BLaER1 (cell line): Measurements from ENCODE around the gene SLC35F1.

Experiments used
- H3K27ac ChIP-seq: shearing (Covaris generic); formaldehyde crosslinking; 2 replicates; pipeline ENCODE4 v1.8.1; 2022
- H3K27me3 ChIP-seq: shearing (Covaris generic); formaldehyde crosslinking; 2 replicates; pipeline ENCODE4 v1.8.1; 2022
- H3K36me3 ChIP-seq: shearing (Covaris generic); formaldehyde crosslinking; 2 replicates; pipeline ENCODE4 v1.8.1; 2022
- H3K4me1 ChIP-seq: shearing (Covaris generic); formaldehyde crosslinking; 2 replicates; pipeline ENCODE4 v1.8.1; 2022
- H3K4me2 ChIP-seq: shearing (Covaris generic); formaldehyde crosslinking; 2 replicates; pipeline ENCODE4 v1.8.1; 2022
- H3K4me3 ChIP-seq: shearing (Covaris generic); formaldehyde crosslinking; 2 replicates; pipeline ENCODE4 v1.8.1; 2022
- H3K9ac ChIP-seq: shearing (Covaris generic); formaldehyde crosslinking; 2 replicates; pipeline ENCODE4 v1.8.1; 2022
- H3K9me3 ChIP-seq: shearing (Covaris generic); formaldehyde crosslinking; 2 replicates; pipeline ENCODE4 v1.8.1; 2022
- H4K20me1 ChIP-seq: shearing (Covaris generic); formaldehyde crosslinking; 2 replicates; pipeline ENCODE4 v1.8.1; 2022
- Cebpa-rat ChIP-seq: shearing (Covaris generic); IDR thresholded peaks from 2 replicates; pipeline ENCODE4 v1.8.1; 2022

SLC35F1 gene

DNA sequence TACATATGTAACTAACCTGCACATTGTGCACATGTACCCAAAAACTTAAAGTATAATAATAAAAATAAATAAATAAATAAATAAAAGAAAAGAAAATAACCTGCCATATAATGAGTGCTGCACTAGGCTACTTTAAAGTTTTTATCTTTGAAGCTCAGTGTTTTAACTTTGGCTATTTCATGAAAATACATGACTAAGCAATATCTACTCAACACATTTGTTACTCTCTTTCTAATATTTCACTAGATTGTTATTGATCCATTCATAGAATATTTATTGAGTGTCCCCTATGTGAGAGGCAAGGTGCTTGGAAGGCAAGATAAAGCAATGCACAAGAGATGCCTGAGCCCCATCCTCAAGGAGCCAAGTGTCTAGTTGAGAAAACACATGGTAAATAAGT, 221.7 kb downstream of the SLC35F1 start:
- H3K4me1 ChIP-seq, result no peaks in the 10 kb centered on the region
- H4K20me1 ChIP-seq, result no peaks in the 10 kb centered on the region
- TF ChIP-seq Cebpa-rat, result no peak
- H3K36me3 ChIP-seq, result no peaks in the 10 kb centered on the region
- no peak overlapping the region for H3K9ac ChIP-seq
- H3K9me3 ChIP-seq, result no peaks in the 10 kb centered on the region
- H3K27ac ChIP-seq, result no peak overlapping the region
- H3K4me3 ChIP-seq, result no peak overlapping the region
- no peak overlapping the region for H3K4me2 ChIP-seq
- H3K27me3 ChIP-seq, result no peaks in the 10 kb centered on the region

DNA sequence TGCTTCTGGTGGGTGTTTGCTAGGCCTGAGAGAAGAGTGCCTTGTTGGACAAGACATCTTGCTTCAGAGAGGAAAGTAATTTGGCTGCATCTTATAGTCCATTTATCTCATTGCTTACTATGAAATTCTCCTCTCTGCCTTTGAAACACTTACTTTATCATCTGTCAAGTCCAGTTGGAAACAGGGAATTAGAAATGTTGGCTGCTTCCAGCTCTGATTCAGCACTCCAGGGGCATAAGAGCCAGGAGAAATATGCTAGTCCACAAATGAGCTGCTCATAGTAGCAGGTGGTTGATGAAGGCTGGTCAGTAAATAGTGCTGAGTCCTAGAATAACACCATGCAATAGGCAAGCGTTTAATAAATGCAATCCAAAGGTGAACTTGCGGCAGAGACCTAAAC, 227.1 kb downstream of the SLC35F1 start:
- no peaks in the 10 kb centered on the region for H3K4me1 ChIP-seq
- H4K20me1 ChIP-seq, result no peaks in the 10 kb centered on the region
- TF ChIP-seq Cebpa-rat, result no peak
- no peak overlapping the region for H3K4me3 ChIP-seq
- H3K36me3 ChIP-seq, result no peaks in the 10 kb centered on the region
- no peaks in the 10 kb centered on the region for H3K27me3 ChIP-seq
- no peak overlapping the region for H3K9ac ChIP-seq
- H3K27ac ChIP-seq, result no peak overlapping the region
- no peaks in the 10 kb centered on the region for H3K9me3 ChIP-seq
- H3K4me2 ChIP-seq, result no peak overlapping the region

DNA sequence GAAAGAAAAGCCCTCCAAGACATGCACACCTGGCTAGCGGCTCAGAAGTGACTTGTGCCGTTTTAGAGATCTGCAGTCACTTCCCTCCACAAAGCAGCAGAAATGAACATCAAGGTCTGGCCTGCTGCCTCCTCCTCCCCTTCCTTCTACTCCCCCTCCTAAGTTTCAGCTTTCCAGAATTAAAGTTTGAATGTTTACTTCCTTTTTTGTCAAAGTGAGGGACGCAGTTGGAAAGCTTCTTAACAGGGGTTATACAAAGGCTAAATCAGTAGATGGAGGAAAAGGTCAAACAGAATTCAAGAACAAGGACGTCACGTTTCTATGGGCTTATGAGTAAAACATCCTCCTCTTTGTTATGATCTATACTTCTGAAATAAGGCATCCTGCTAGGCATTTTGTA, 227.7 kb downstream of the SLC35F1 start:
- Histone ChIP-seq H3K4me2 (no peak overlapping the region), H3K9ac (no peak overlapping the region), H3K4me3 (no peak overlapping the region), H4K20me1 (no peaks in the 10 kb centered on the region), H3K36me3 (no peaks in the 10 kb centered on the region), H3K9me3 (no peaks in the 10 kb centered on the region), H3K27ac (no peak overlapping the region), H3K27me3 (no peaks in the 10 kb centered on the region), H3K4me1 (no peaks in the 10 kb centered on the region)
- no peak for TF ChIP-seq Cebpa-rat

DNA sequence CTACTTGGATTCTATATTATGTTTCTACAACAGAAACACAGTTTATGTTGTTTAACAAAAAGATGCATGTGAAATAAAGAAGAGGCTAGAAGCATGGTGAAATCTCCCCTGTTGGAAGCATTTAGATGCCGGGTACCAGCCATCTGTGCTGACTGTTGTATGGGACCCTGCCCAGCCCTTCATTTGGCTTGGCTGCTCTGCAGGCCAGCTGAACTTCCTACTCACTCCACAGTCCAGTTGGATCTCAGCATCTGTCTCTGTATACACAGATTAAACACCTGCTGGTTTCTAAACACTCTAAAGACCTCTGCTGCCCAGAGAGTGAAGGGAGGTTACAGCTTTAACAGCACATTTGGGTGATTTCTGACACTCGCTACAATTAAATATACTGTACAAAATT, 228.3 kb downstream of the SLC35F1 start:
- Histone ChIP-seq H3K4me1 (no peaks in the 10 kb centered on the region), H3K9ac (no peak overlapping the region), H3K9me3 (no peaks in the 10 kb centered on the region), H4K20me1 (no peaks in the 10 kb centered on the region), H3K4me2 (no peak overlapping the region), H3K36me3 (no peaks in the 10 kb centered on the region), H3K27ac (no peak overlapping the region), H3K27me3 (no peaks in the 10 kb centered on the region), H3K4me3 (no peak overlapping the region)
- no peak for TF ChIP-seq Cebpa-rat

DNA sequence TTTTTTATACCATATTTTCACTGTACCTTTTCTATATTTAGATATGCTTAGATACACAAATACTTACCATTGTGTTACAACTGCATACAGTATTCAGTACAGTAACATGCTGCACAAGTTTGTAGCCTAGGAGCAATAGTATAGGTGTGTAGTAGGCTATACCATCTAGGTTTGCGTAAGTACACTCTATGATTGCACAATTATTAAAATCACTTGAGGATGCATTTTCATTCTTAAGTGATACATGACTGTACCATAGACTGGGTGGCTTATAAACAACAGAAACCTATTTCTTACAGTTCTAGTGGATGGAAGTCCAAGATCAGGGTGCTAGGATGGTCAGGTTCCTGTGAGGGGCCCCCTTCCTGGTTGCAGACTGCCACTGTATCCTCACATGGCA, 234.1 kb downstream of the SLC35F1 start:
- H3K27me3 ChIP-seq, result no peaks in the 10 kb centered on the region
- TF ChIP-seq Cebpa-rat, result no peak
- H3K9ac ChIP-seq, result no peak overlapping the region
- H4K20me1 ChIP-seq, result no peaks in the 10 kb centered on the region
- no peak overlapping the region for H3K4me2 ChIP-seq
- H3K9me3 ChIP-seq, result no peaks in the 10 kb centered on the region
- no peaks in the 10 kb centered on the region for H3K4me1 ChIP-seq
- no peak overlapping the region for H3K4me3 ChIP-seq
- H3K27ac ChIP-seq, result no peak overlapping the region
- no peaks in the 10 kb centered on the region for H3K36me3 ChIP-seq

DNA sequence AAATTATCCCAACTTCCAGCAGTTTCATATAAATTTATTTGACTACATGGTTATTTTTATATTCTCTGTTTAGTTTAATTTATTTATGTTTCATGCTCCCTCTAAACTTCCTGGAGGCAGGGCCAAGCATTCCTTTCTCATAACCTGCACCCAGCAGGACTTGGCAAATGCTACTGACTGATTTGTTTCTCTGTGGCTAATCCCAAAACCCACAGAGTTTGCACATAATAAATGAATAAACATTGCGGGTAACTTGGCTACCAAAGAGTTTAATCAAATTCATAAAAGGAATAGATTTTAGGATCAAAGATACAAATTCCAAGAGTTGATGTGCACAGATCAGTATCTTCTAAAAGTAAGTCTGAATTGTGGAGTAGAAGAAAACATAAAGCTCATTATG, 239.5 kb downstream of the SLC35F1 start:
- no peaks in the 10 kb centered on the region for H4K20me1 ChIP-seq
- no peaks in the 10 kb centered on the region for H3K4me1 ChIP-seq
- no peak overlapping the region for H3K4me3 ChIP-seq
- no peaks in the 10 kb centered on the region for H3K36me3 ChIP-seq
- H3K4me2 ChIP-seq, result no peak overlapping the region
- no peak overlapping the region for H3K27ac ChIP-seq
- H3K9me3 ChIP-seq, result no peaks in the 10 kb centered on the region
- H3K27me3 ChIP-seq, result no peaks in the 10 kb centered on the region
- H3K9ac ChIP-seq, result no peak overlapping the region
- no peak for TF ChIP-seq Cebpa-rat

DNA sequence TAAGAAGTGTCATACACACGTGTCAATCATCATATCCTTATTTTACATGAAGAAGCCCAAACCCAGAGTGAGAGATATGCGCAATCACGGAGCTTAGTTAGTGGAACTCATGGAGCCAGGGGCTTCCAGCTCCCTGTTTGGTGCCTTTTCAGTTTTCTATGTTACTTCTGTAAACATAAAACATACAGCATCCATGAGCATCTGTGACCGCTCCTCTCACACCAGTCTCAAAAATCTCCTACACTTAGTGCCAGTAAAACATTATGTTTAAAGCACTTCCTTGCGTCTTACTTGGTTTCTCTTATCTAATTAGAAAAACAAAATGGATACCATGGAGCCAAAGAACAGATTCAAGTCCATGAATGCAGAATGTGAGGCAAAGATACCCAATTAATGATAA, 240.4 kb downstream of the SLC35F1 start:
- no peak overlapping the region for H3K27ac ChIP-seq
- H3K4me3 ChIP-seq, result no peak overlapping the region
- TF ChIP-seq Cebpa-rat, result no peak
- no peaks in the 10 kb centered on the region for H3K36me3 ChIP-seq
- no peak overlapping the region for H3K9ac ChIP-seq
- no peaks in the 10 kb centered on the region for H3K9me3 ChIP-seq
- H3K4me2 ChIP-seq, result no peak overlapping the region
- H3K4me1 ChIP-seq, result no peaks in the 10 kb centered on the region
- H3K27me3 ChIP-seq, result no peaks in the 10 kb centered on the region
- no peaks in the 10 kb centered on the region for H4K20me1 ChIP-seq

DNA sequence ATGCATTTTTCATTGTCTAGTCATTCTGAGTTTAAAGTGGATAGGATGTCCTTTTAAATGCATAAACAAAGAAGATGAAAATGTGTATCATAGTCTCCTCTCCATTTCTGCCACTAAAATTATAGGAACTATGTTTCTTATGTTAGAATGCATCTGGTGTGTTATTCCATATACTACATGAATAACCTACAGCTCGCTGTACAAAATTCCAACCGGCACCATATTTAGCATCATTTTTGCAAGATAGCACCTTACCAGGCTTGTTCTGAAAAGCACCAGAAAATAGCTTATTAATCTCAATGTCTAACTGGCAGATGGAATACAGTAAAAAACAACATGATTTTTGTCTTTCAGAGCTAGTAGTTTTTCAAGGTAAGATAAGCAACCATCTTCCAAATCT, 241.5 kb downstream of the SLC35F1 start:
- no peak overlapping the region for H3K27ac ChIP-seq
- H3K9me3 ChIP-seq, result no peaks in the 10 kb centered on the region
- no peak overlapping the region for H3K4me3 ChIP-seq
- no peak overlapping the region for H3K4me2 ChIP-seq
- H4K20me1 ChIP-seq, result no peaks in the 10 kb centered on the region
- no peak overlapping the region for H3K9ac ChIP-seq
- H3K27me3 ChIP-seq, result no peaks in the 10 kb centered on the region
- no peaks in the 10 kb centered on the region for H3K4me1 ChIP-seq
- H3K36me3 ChIP-seq, result no peaks in the 10 kb centered on the region
- no peak for TF ChIP-seq Cebpa-rat

DNA sequence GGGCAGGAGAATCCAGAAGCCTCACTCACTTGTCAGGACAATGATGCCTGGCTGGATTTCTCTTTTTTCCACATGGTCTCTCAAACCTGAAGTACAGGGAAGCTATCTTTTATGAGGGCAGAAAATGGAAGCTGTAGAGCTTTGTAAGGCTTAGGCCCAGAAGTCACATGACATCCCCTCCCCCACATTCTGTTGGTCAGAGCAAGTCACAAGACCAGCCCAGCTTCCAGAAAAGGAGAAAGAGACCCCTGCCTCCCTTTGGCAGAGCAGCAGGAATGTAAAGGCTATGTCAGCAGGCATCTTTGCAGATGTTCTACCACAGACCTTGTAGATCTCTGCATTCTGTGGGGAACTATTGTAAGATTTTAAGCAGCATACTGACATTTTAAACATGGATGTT, 245.5 kb downstream of the SLC35F1 start:
- no peak for TF ChIP-seq Cebpa-rat
- H3K9me3 ChIP-seq, result no peaks in the 10 kb centered on the region

DNA sequence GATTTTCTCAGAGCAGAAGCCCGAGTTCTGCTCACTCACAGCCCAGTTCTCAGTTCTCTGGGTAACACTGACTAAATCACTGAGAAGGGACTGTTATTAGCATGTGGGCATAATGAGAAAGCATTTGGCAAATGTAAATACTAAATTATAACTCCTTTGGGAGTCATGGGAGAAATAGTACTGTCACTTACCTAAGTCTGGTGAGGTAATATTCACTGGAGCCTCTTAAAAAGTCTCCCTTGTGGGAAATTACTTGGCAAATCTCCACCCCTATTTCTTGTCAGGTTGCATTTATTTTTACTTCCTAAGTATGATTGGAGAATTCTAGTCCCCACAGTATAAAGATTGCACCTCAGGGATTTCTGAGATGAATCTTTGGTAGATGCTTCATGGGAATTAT, 254.3 kb downstream of the SLC35F1 start:
- Histone ChIP-seq H3K9me3 (no peaks in the 10 kb centered on the region), H3K27ac (no peak overlapping the region)

More for the DNA sequence above, 245.5 kb downstream of the SLC35F1 start:
- H3K9ac ChIP-seq, result no peak overlapping the region
- H3K4me1 ChIP-seq, result no peaks in the 10 kb centered on the region
- H3K27me3 ChIP-seq, result no peaks in the 10 kb centered on the region
- H3K36me3 ChIP-seq, result no peaks in the 10 kb centered on the region
- H3K27ac ChIP-seq, result no peak overlapping the region
- H3K4me3 ChIP-seq, result no peak overlapping the region
- no peaks in the 10 kb centered on the region for H4K20me1 ChIP-seq
- H3K4me2 ChIP-seq, result no peak overlapping the region

DNA sequence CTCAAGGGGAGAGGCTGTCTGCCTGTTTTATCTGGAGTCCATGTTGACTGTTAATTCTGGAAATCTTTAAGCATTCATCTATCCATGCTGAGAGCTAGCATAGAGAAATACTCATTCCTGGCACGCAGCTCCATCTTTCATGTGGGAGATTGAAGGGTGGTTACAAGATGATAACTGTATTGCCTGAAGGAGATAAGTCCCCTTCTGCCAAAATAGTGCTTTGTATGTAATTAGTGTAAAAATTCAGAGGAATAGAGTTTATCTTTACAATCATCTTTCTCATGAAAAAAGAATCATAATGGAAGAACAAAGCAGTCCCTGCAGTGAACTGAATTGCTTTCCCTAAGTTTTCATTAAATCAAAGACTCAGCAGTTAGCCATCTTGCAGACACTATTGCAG, 256.5 kb downstream of the SLC35F1 start:
- Histone ChIP-seq H3K4me3 (no peak overlapping the region), H3K27ac (no peak overlapping the region), H3K9ac (no peak overlapping the region), H3K4me1 (no peaks in the 10 kb centered on the region), H3K4me2 (no peak overlapping the region), H3K36me3 (no peaks in the 10 kb centered on the region), H3K9me3 (no peaks in the 10 kb centered on the region), H4K20me1 (no peaks in the 10 kb centered on the region), H3K27me3 (no peaks in the 10 kb centered on the region)
- no peak for TF ChIP-seq Cebpa-rat

More for the DNA sequence above, 254.3 kb downstream of the SLC35F1 start:
- no peaks in the 10 kb centered on the region for H4K20me1 ChIP-seq
- no peak overlapping the region for H3K4me3 ChIP-seq
- no peak overlapping the region for H3K4me2 ChIP-seq
- no peaks in the 10 kb centered on the region for H3K27me3 ChIP-seq
- no peaks in the 10 kb centered on the region for H3K36me3 ChIP-seq
- H3K4me1 ChIP-seq, result no peaks in the 10 kb centered on the region
- H3K9ac ChIP-seq, result no peak overlapping the region
- no peak for TF ChIP-seq Cebpa-rat
